ENCODE measurements around the gene IL4I1. TPM values are rescaled to one million over a fixed set of nuclear protein-coding genes. Genes with fewer than 3 reads are reported as not detected.

Gene IL4I1
- total RNA-seq, 3 donors from 2014 or later: 0.48 to 2.2 (median 0.66) TPM

DNA sequence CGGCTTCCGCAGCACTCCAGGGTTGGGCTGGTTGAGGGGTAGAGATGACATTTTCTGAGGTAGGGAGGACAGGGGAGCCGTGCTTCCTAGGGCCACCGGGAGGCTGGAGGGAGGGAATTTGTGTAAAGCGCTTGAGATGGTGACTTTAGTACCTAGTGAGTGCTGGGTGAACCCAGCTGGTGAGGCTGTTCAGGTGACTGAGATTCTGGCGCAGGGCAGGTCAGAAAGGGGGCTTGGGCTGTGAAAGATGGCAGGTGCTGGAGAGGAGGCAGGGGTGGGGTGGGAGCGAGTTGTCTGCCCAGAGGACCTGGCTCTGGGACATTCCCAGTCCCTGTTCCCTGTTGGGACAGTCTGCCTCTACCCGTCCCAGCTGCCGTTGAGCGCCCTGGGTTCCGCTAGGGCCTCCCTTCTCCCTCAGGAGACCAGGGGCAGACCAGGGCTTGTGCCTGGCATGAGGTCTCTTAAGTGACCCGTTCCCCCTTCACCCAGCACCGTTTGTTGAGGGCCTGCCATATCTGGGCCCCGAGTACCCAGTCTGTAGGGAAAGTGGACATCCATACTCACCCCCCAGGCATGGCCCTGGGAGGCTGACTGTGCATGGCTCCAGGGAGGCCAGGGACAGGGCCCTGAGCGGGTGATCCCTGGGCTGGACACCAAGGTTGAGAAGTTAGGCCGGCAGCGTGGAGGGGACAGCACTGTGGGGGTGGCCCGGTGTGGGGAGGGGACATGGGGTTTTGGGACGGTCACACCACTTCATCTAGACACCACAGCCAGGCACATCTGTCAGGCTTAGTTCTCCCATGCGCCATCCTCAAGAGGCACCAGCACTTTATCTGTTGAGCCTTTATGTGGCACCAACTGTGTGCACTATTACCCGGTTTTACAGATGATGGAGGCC lies 40.8 kb downstream of the IL4I1 start:
- H3K4me3 ChIP-seq: no peak overlapping the region
- peak overlapping the region; percentile 15 to 50 for H3K27ac ChIP-seq
- no peaks in the 10 kb centered on the region for H3K9me3 ChIP-seq
- peaks cover 3% of the 10 kb centered on the region for H3K36me3 ChIP-seq
- DNase-seq (ENCODE audit: low spot score in 2 of 2): no peak
- intact Hi-C loops (cut with DNase I; ENCODE audit: low total_unique reads): no loop called here
- peaks cover 0 to 9% of the 10 kb centered on the region in 2 donors for H3K4me1 ChIP-seq
- TF ChIP-seq, protein P1, sequence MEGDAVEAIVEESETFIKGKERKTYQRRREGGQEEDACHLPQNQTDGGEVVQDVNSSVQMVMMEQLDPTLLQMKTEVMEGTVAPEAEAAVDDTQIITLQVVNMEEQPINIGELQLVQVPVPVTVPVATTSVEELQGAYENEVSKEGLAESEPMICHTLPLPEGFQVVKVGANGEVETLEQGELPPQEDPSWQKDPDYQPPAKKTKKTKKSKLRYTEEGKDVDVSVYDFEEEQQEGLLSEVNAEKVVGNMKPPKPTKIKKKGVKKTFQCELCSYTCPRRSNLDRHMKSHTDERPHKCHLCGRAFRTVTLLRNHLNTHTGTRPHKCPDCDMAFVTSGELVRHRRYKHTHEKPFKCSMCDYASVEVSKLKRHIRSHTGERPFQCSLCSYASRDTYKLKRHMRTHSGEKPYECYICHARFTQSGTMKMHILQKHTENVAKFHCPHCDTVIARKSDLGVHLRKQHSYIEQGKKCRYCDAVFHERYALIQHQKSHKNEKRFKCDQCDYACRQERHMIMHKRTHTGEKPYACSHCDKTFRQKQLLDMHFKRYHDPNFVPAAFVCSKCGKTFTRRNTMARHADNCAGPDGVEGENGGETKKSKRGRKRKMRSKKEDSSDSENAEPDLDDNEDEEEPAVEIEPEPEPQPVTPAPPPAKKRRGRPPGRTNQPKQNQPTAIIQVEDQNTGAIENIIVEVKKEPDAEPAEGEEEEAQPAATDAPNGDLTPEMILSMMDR (IDR thresholded peaks at IDR 0.05): no peak
- TF ChIP-seq POLR2AphosphoS5 (IDR thresholded peaks at IDR 0.05) (no peak), POLR2A (IDR thresholded peaks at IDR 0.05) (no peak)
- no peaks in the 10 kb centered on the region for H3K27me3 ChIP-seq

DNA sequence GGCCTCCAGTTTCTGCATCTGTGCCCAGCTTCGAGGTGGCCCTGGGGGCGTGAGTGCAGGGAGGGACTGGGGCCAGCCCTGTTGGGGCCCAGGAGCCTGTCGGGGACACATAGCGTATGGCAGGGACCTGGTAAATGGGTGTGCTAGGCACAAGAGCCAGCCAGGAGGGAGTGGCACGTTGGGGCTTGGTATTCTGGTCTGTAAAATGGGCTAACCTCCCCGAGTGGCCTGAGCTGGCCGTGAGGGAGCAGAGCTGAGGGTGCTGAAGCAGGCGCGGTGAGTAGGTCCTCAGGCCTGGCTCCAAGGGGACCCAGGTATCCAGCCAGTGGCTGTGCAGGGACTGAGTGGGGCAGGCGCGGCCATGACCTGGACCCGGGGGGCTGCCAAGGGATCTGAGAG lies 41.4 kb downstream of the IL4I1 start:
- H3K27me3 ChIP-seq: no peaks in the 10 kb centered on the region
- peak overlapping the region; percentile 15 to 50 for H3K27ac ChIP-seq
- intact Hi-C loops (cut with DNase I; ENCODE audit: low total_unique reads): no loop called here
- no peak overlapping the region for H3K4me3 ChIP-seq
- no peak for TF ChIP-seq POLR2AphosphoS5 (IDR thresholded peaks at IDR 0.05)
- TF ChIP-seq POLR2A (IDR thresholded peaks at IDR 0.05): no peak
- TF ChIP-seq, protein P1 (IDR thresholded peaks at IDR 0.05): no peak
- H3K9me3 ChIP-seq: no peaks in the 10 kb centered on the region
- no peak for DNase-seq (ENCODE audit: low spot score in 2 of 2)
- peaks cover 0 to 9% of the 10 kb centered on the region in 2 donors for H3K4me1 ChIP-seq
- H3K36me3 ChIP-seq: peaks cover 3% of the 10 kb centered on the region

DNA sequence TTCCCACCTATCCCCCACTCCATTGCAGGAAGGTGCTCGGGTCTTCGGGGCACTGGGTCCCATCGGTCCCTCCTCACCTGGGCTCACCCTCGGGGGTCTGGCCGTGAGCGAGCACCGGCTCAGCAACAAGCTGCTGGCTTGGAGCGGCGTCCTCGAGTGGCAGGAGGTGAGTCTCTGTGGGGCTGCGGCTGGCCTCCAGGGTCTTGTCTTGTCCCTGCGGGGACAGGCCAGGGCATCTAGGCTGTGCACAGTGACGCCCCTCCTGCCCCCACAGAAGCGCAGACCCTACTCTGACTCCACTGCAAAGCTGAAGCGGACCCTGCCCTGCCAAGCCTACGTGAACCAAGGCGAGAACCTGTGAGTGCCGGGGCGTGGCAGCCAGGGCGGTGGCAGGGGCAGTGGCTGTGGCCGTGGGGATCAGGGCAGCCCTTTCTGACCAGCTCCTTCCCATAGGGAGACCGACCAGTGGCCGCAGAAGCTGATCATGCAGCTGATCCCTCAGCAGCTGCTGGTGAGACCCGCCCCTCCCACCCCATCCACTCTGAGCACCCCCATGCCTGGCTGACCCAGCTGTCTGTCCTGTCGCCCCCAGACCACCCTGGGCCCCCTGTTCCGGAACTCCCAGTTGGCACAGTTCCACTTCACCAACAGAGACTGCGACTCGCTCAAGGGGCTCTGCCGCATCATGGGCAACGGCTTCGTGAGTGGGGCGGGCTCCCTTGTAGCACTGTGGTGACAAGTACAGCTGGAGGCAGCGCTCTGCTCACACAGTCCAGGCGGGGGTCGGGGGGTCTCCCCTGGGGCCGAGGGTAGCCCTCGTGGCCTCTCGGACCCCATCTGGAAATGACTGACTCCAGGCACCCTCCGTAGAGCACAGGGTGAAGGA lies 42.1 kb downstream of the IL4I1 start:
- Histone ChIP-seq H3K4me1 (peaks cover 0 to 9% of the 10 kb centered on the region in 2 donors), H3K27me3 (no peaks in the 10 kb centered on the region), H3K4me3 (no peak overlapping the region), H3K36me3 (peaks cover 3% of the 10 kb centered on the region), H3K9me3 (no peaks in the 10 kb centered on the region), H3K27ac (peak overlapping the region; percentile 45 to 50)
- no peak for DNase-seq (ENCODE audit: low spot score in 2 of 2)
- intact Hi-C loops (cut with DNase I; ENCODE audit: low total_unique reads): no loop called here
- TF ChIP-seq, protein P1 (IDR thresholded peaks at IDR 0.05): no peak
- no peak for TF ChIP-seq POLR2AphosphoS5 (IDR thresholded peaks at IDR 0.05)
- TF ChIP-seq POLR2A (IDR thresholded peaks at IDR 0.05): no peak

DNA sequence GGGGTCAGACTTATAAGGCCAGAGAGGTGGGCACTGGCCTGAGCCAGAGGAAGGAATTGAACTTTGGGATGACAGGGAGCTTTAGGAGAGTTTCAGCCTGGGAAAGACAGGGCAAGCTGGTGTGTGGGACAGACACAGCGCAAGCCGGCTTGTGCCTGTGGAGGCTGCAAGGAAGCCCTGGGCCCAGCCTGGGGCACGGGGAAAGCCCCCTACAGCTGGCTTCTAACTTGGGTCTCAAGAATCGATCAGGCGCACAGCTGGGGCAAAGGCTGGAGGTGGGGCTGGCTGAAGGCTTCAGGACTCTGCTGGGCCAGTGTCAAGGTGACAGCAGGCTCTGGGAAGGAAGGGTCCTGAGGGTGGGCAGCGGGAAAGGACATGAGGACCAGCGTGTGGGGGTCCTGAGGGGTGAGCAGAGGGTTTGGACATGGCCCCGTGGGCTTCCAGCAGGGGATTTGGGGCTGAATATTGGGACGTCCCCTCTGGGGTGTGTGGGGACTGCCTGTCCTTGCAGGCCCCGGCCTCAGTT lies 42.8 kb downstream of the IL4I1 start:
- no peaks in the 10 kb centered on the region for H3K9me3 ChIP-seq
- no peaks in the 10 kb centered on the region for H3K27me3 ChIP-seq
- H3K27ac ChIP-seq: peak overlapping the region; percentile 45 to 50
- no peak for DNase-seq (ENCODE audit: low spot score in 2 of 2)
- H3K4me1 ChIP-seq: peaks cover 0 to 9% of the 10 kb centered on the region in 2 donors
- TF ChIP-seq, protein P1 (IDR thresholded peaks at IDR 0.05): no peak
- TF ChIP-seq POLR2A (IDR thresholded peaks at IDR 0.05) (no peak), POLR2AphosphoS5 (IDR thresholded peaks at IDR 0.05) (no peak)
- intact Hi-C loops (cut with DNase I; ENCODE audit: low total_unique reads): no loop called here
- peaks cover 3% of the 10 kb centered on the region for H3K36me3 ChIP-seq
- no peak overlapping the region for H3K4me3 ChIP-seq
